Activated naive CD4-positive, alpha-beta T cell treated with anti-CD3 and anti-CD28 coated beads, Interleukin-2, amount 50 U/mL, for 16 hours (primary cell): ENCODE data around the gene ACAD10.
A peak's percentile ranks its signal among the peaks of the same experiment; 100 is the strongest.
"Not testable (repeated sequence)": the region's sequence is repeated elsewhere in the genome, so short reads cannot be mapped to it uniquely, and the experiment has no call there.

Experiments
- DNase-seq: peaks from one replicate; pipeline ENCODE4 v3.0.0-alpha.2; 2020

The ACAD10 gene

GRCh38 chr12:111685811-111686573 lies at the start of gene ACAD10, which contains the start of gene BRAP:
Gene ACAD10 (plus strand): TSS chr12:111686053. CDS start chr12:111692710, 6,657 bp downstream.
Gene BRAP (minus strand): TSS chr12:111685956. CDS start chr12:111685792, 164 bp downstream.
- peak; percentile 90 for DNase-seq

GRCh38 chr12:111636209-111636945 lies 49.5 kb upstream of the ACAD10 start:
- DNase-seq: no peak

GRCh38 chr12:111638556-111638955 lies 47.3 kb upstream of the ACAD10 start:
- no peak for DNase-seq

- no peak for DNase-seq
Observed at GRCh38 chr12:111640506-111640905, 45.3 kb upstream of the ACAD10 start.

- no peak for DNase-seq
Observed at GRCh38 chr12:111642681-111643426, 43.0 kb upstream of the ACAD10 start.

- DNase-seq: no peak
Observed at GRCh38 chr12:111643427-111643826, 42.4 kb upstream of the ACAD10 start.

GRCh38 chr12:111645433-111645832 lies 40.4 kb upstream of the ACAD10 start:
- DNase-seq: no peak

- no peak for DNase-seq
Observed at GRCh38 chr12:111650912-111651311, 34.9 kb upstream of the ACAD10 start.

GRCh38 chr12:111652530-111652929 lies 33.3 kb upstream of the ACAD10 start:
- not testable (repeated sequence) for DNase-seq

- DNase-seq: no peak
Observed at GRCh38 chr12:111653596-111653995, 32.3 kb upstream of the ACAD10 start.

- no peak for DNase-seq
Observed at GRCh38 chr12:111655356-111655755, 30.5 kb upstream of the ACAD10 start.

GRCh38 chr12:111656016-111656415 lies 29.8 kb upstream of the ACAD10 start:
- no peak for DNase-seq

- DNase-seq: no peak
Observed at GRCh38 chr12:111664499-111664898, 21.4 kb upstream of the ACAD10 start.

- DNase-seq: no peak
Observed at GRCh38 chr12:111664961-111665865, 20.6 kb upstream of the ACAD10 start.

GRCh38 chr12:111672822-111673381 lies 13.0 kb upstream of the ACAD10 start:
- DNase-seq: no peak

- DNase-seq: no peak
Observed at GRCh38 chr12:111673503-111673902, 12.3 kb upstream of the ACAD10 start.

GRCh38 chr12:111677186-111677585 lies 8.7 kb upstream of the ACAD10 start:
- no peak for DNase-seq

- DNase-seq: not testable (repeated sequence)
Observed at GRCh38 chr12:111684485-111685198, 1.2 kb upstream of the ACAD10 start.

- DNase-seq: no peak
Observed at GRCh38 chr12:111685322-111685810, 487 bp upstream of the ACAD10 start.

GRCh38 chr12:111686574-111687105 lies 787 bp downstream of the ACAD10 start:
- no peak for DNase-seq

- DNase-seq: no peak
Observed at GRCh38 chr12:111687255-111687654, 1.4 kb downstream of the ACAD10 start.
